Tibial artery (tissue), 4 donors: ENCODE results near the gene GPR153.
"Not testable (repeated sequence)": the region's sequence is repeated elsewhere in the genome, so short reads cannot be mapped to it uniquely, and the experiment has no call there.

ENCODE experiments used
- DNase-seq, 2 donors: peaks; one replicate each; pipeline ENCODE4 v3.0.0-alpha.2; 2019
- H3K27ac ChIP-seq, 2 donors: fragments of 200-600 bp; sonication (generic) in 1 of 2; 1 replicate in 1 of 2; 2 replicates in 1 of 2; pipeline ENCODE4 v1.5.1; 2018 to 2019; ENCODE audit warnings: mild to moderate bottlenecking in 1 of 2
- H3K27me3 ChIP-seq, 2 donors: fragments of 200-600 bp; sonication (generic) in 1 of 2; one replicate each; pipeline versions ENCODE4 v1.5.1 to v1.6.0; 2016 to 2019
- H3K36me3 ChIP-seq, 3 donors: fragments of 200-600 bp; sonication (generic) in 2 of 3; one replicate each; pipeline ENCODE4 v1.5.1; 2016 to 2019; ENCODE audit warnings: mild to moderate bottlenecking in 2 of 3
- H3K4me1 ChIP-seq, 4 donors: fragments of 200-600 bp; sonication (generic) in 2 of 4; 1 replicate in 3 of 4; 2 replicates in 1 of 4; pipeline ENCODE4 v1.5.1; 2016 to 2019
- H3K4me3 ChIP-seq, 2 donors: fragments of 200-600 bp; sonication (generic) in 1 of 2; 1 replicate in 1 of 2; 2 replicates in 1 of 2; pipeline ENCODE4 v1.5.1; 2018 to 2019; ENCODE audit warnings: mild to moderate bottlenecking in 2 of 2
- H3K9me3 ChIP-seq, 3 donors: fragments of 200-600 bp; sonication (generic) in 1 of 3; one replicate each; pipeline ENCODE4 v1.5.1; 2016 to 2019
- intact Hi-C: fragments of 100-400 bp; cut with DNase I; formaldehyde crosslinking; loops from one replicate; pipeline ENCODE4 v1.15.0; 2023; ENCODE audit warnings: low total_unique reads
- TF ChIP-seq, protein P1 (sequence below), 2 experiments: fragments of 200-600 bp in 1 of 2; fragments of 450-650 bp in 1 of 2; IDR thresholded peaks; one replicate each; pipeline ENCODE4 v1.5.1; 2017 to 2019; ENCODE audit warnings: antibody characterized with exemption in 2 of 2, mild to moderate bottlenecking in 1 of 2, moderate library complexity in 1 of 2

Gene GPR153

GRCh38 chr1:6260961-6261614, at the start of gene GPR153:
Gene GPR153 (minus strand): TSS chr1:6261098. CDS start chr1:6254905, 6,193 bp downstream.
- TF ChIP-seq, protein P1, sequence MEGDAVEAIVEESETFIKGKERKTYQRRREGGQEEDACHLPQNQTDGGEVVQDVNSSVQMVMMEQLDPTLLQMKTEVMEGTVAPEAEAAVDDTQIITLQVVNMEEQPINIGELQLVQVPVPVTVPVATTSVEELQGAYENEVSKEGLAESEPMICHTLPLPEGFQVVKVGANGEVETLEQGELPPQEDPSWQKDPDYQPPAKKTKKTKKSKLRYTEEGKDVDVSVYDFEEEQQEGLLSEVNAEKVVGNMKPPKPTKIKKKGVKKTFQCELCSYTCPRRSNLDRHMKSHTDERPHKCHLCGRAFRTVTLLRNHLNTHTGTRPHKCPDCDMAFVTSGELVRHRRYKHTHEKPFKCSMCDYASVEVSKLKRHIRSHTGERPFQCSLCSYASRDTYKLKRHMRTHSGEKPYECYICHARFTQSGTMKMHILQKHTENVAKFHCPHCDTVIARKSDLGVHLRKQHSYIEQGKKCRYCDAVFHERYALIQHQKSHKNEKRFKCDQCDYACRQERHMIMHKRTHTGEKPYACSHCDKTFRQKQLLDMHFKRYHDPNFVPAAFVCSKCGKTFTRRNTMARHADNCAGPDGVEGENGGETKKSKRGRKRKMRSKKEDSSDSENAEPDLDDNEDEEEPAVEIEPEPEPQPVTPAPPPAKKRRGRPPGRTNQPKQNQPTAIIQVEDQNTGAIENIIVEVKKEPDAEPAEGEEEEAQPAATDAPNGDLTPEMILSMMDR (IDR thresholded peaks at IDR 0.05): no peak
- Histone ChIP-seq H3K9me3 (no peaks in the 10 kb centered on the region), H3K36me3 (no peaks in the 10 kb centered on the region), H3K27ac (peak within 1 kb of the TSS in 1 of 2 donors; percentile 38), H3K4me3 (peak within 1 kb of the TSS; percentile 41 to 45), H3K4me1 (peaks cover 0 to 28% (median 14%) of the 10 kb centered on the region in 4 donors), H3K27me3 (peaks cover 0 to 76% of the 10 kb centered on the region in 2 donors)
- DNase-seq: no peak
- intact Hi-C loops: no loop called here

DNA sequence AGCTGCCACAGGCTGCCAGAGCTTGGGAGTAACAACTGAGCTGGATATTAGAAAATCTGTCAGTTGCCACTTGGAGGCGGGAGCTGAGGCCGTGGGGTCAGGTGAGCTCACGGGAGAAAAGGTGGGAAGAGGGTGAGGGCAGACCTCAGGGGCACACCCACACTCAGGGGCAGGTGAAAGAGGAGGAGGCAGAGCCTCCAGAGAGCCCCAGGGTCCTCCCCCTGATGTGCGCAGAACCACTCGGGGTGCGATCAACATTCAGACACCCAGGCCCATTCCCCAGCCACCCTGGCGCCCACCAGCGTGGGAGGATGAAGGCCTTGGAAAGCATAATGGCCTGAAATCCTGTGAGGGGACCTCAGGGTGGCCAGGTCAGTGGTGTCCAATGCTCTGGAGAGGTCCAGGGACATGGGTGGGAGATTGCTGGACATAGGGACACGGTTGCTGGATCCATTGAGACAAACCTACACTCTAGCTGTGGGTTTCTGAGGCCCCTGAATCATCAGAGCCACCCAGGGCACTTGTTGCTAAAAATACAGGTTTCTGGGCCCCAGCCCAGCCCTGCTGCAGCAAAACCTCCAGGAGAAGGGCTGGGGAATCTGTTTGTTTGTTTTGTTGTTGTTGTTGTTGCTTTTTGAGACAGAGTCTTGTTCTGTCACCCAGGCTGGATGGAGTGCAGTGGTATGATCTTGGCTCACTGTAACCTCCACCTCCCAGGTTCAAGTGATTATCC, 49.4 kb upstream of the GPR153 start:
- intact Hi-C loops: no loop called here
- no peaks in the 10 kb centered on the region for H3K4me1 ChIP-seq

GRCh38 chr1:6309564-6309963, 48.7 kb upstream of the GPR153 start:
- H3K36me3 ChIP-seq: no peaks in the 10 kb centered on the region
- no peak overlapping the region for H3K27ac ChIP-seq
- H3K4me3 ChIP-seq: no peak overlapping the region
- intact Hi-C loops: no loop called here
- no peak for DNase-seq
- TF ChIP-seq, protein P1 (IDR thresholded peaks at IDR 0.05): no peak
- H3K4me1 ChIP-seq: no peaks in the 10 kb centered on the region
- H3K9me3 ChIP-seq: no peaks in the 10 kb centered on the region
- no peaks in the 10 kb centered on the region for H3K27me3 ChIP-seq

More for the DNA sequence above, 49.4 kb upstream of the GPR153 start:
- TF ChIP-seq, protein P1 (IDR thresholded peaks at IDR 0.05): no peak
- no peaks in the 10 kb centered on the region for H3K36me3 ChIP-seq
- H3K9me3 ChIP-seq: no peaks in the 10 kb centered on the region
- H3K27ac ChIP-seq: no peak overlapping the region
- H3K27me3 ChIP-seq: no peaks in the 10 kb centered on the region
- no peak for DNase-seq
- no peak overlapping the region for H3K4me3 ChIP-seq

- no peaks in the 10 kb centered on the region for H3K27me3 ChIP-seq
- DNase-seq: no peak
- no peak overlapping the region for H3K4me3 ChIP-seq
- intact Hi-C loops: no loop called here
- TF ChIP-seq, protein P1 (IDR thresholded peaks at IDR 0.05): no peak
- H3K27ac ChIP-seq: no peak overlapping the region
- H3K36me3 ChIP-seq: no peaks in the 10 kb centered on the region
- no peaks in the 10 kb centered on the region for H3K9me3 ChIP-seq
- no peaks in the 10 kb centered on the region for H3K4me1 ChIP-seq
Measured at GRCh38 chr1:6308449-6308848, 47.6 kb upstream of the GPR153 start.

GRCh38 chr1:6307682-6308081, 46.8 kb upstream of the GPR153 start:
- H3K4me1 ChIP-seq, H3K9me3 ChIP-seq, H3K4me3 ChIP-seq, H3K36me3 ChIP-seq, H3K27me3 ChIP-seq, DNase-seq, H3K27ac ChIP-seq, intact Hi-C loops: not testable (repeated sequence)

GRCh38 chr1:6307099-6307498, 46.2 kb upstream of the GPR153 start:
- Histone ChIP-seq H3K9me3 (no peaks in the 10 kb centered on the region), H3K4me3 (no peak overlapping the region), H3K27me3 (no peaks in the 10 kb centered on the region), H3K4me1 (no peaks in the 10 kb centered on the region), H3K27ac (no peak overlapping the region), H3K36me3 (no peaks in the 10 kb centered on the region)
- DNase-seq: no peak
- intact Hi-C loops: no loop called here
- TF ChIP-seq, protein P1 (IDR thresholded peaks at IDR 0.05): no peak
